Naive thymus-derived CD4-positive, alpha-beta T cell (primary cell): ENCODE data around the gene AXIN1. TPM values are rescaled to one million over a fixed set of nuclear protein-coding genes. Genes with fewer than 3 reads are reported as not detected.

Experiments
- ATAC-seq: fragments of 150-1000 bp; cut with Tn5 transposase; 2 replicates; pipeline ENCODE4 v1.10.0; 2021; ENCODE audit warnings: mild to moderate bottlenecking, moderate library complexity
- CTCF ChIA-PET: fragments of 350-600 bp; sonication (Branson Sonifier 250); formaldehyde crosslinking; loops from one replicate; lab custom pipeline; 2021; ENCODE audit warnings: antibody characterized with exemption; lab: Charles Lee
- POLR2A ChIA-PET: fragments of 350-600 bp; sonication (Branson Sonifier 250); formaldehyde crosslinking; loops from one replicate; lab custom pipeline; 2021; ENCODE audit warnings: antibody characterized with exemption, inconsistent platforms; lab: Charles Lee
- DNase-seq, 9 donors: peaks; one replicate each; pipeline versions ENCODE4 v3.0.0 to v3.0.0-alpha.2; 2020 to 2022; ENCODE audit warnings: mixed read lengths in 1 of 9
- H3K27ac ChIP-seq: one replicate; pipeline ENCODE4 v1.7.0; 2013; ENCODE audit warnings: mild to moderate bottlenecking, low read depth, low read length, moderate library complexity
- H3K27me3 ChIP-seq, 2 donors: one replicate each; pipeline ENCODE4 v1.7.0; 2013; ENCODE audit warnings: low read length in 2 of 2, mild to moderate bottlenecking in 2 of 2, moderate library complexity in 2 of 2; ENCODE audit not compliant: control insufficient read depth in 2 of 2, insufficient read depth in 2 of 2
- H3K36me3 ChIP-seq, 3 experiments: 1 replicate in 2 of 3; 2 replicates in 1 of 3; pipeline ENCODE4 v1.7.0; 2013; ENCODE audit warnings: low read length in 3 of 3, mild to moderate bottlenecking in 3 of 3, moderate library complexity in 1 of 3; ENCODE audit not compliant: insufficient read depth in 3 of 3, control insufficient read depth in 2 of 3
- H3K4me1 ChIP-seq, 2 donors: one replicate each; pipeline ENCODE4 v1.7.0; 2013; ENCODE audit warnings: low read length in 2 of 2, mild to moderate bottlenecking in 2 of 2, moderate library complexity in 1 of 2; ENCODE audit not compliant: control insufficient read depth in 2 of 2, insufficient read depth in 2 of 2
- H3K4me3 ChIP-seq: 2 replicates; pipeline ENCODE4 v1.7.0; 2013; ENCODE audit warnings: mild to moderate bottlenecking, low read length
- H3K9me3 ChIP-seq, 3 experiments: 1 replicate in 2 of 3; 2 replicates in 1 of 3; pipeline ENCODE4 v1.7.0; 2013; ENCODE audit warnings: low read length in 3 of 3; ENCODE audit not compliant: control insufficient read depth in 2 of 3
- H3K27ac Mint-ChIP-seq, 9 donors: one replicate each; pipeline ENCODE4 v1.8.0; 2020 to 2022; ENCODE audit warnings: mixed read lengths in 9 of 9, mild to moderate bottlenecking in 8 of 9, moderate library complexity in 5 of 9, inconsistent platforms in 2 of 9
- H3K27me3 Mint-ChIP-seq, 5 donors: one replicate each; pipeline ENCODE4 v1.8.0; 2021 to 2022; ENCODE audit warnings: mixed read lengths in 5 of 5, mild to moderate bottlenecking in 1 of 5
- H3K36me3 Mint-ChIP-seq, 5 donors: one replicate each; pipeline ENCODE4 v1.8.0; 2020 to 2022; ENCODE audit warnings: mixed read lengths in 5 of 5, mild to moderate bottlenecking in 3 of 5, inconsistent platforms in 1 of 5
- H3K4me1 Mint-ChIP-seq, 7 donors: one replicate each; pipeline ENCODE4 v1.8.0; 2020 to 2022; ENCODE audit warnings: mixed read lengths in 7 of 7, mild to moderate bottlenecking in 3 of 7, inconsistent platforms in 1 of 7
- H3K4me3 Mint-ChIP-seq, 10 donors: one replicate each; pipeline ENCODE4 v1.8.0; 2020 to 2022; ENCODE audit warnings: mild to moderate bottlenecking in 10 of 10, mixed read lengths in 10 of 10, moderate library complexity in 6 of 10, inconsistent platforms in 2 of 10
- H3K9me3 Mint-ChIP-seq, 11 donors: one replicate each; pipeline ENCODE4 v1.8.0; 2020 to 2022; ENCODE audit warnings: mixed read lengths in 11 of 11, mild to moderate bottlenecking in 4 of 11, inconsistent platforms in 1 of 11, moderate library complexity in 1 of 11
- intact Hi-C, 2 donors: fragments of 100-400 bp; cut with micrococcal nuclease; formaldehyde crosslinking; loops; one replicate each; pipeline ENCODE4 v1.15.1; 2023
- polyA plus RNA-seq, 2 donors: library from polyadenylated mRNA; unstranded; fragments of 300-500 nt; fragmentation: Illumina TruSeq; gene quantifications; one replicate each; pipeline ENCODE4 v1.2.3, GENCODE V29; 2021
- total RNA-seq, 6 experiments: library from RNA in 5 of 6; stranded (reverse) in 5 of 6; gene quantifications; 1 replicate in 5 of 6; 2 replicates in 1 of 6; pipeline ENCODE4 v1.2.3 and lab custom pipeline; 2021 to 2026

Gene AXIN1
- total and polyA plus RNA-seq, 7 experiments from 2014 or later, result 1.2 to 45.9 (median 36.2) TPM

- H3K27ac Mint-ChIP-seq, result peak overlapping the region; percentile 39 to 96 (median 84)
- peak overlapping the region; percentile 76 for H3K27ac ChIP-seq
- intact Hi-C loops, result loop anchor here (2.0 to 10.0 kb wide), 3 partner anchors 17 to 204 kb away; partner anchors contain the start of gene DECR2 (in 1 of the 2)
- no peaks in the 10 kb centered on the region for H3K9me3 ChIP-seq
- peaks cover 7 to 32% (median 20%) of the 10 kb centered on the region in 7 donors for H3K4me1 Mint-ChIP-seq
- peak overlapping the region; percentile 79 for H3K4me3 ChIP-seq
- ChIA-PET POLR2A (interaction anchor here (0.7 to 7.7 kb wide), 7 partner anchors 10 to 306 kb away, joined by 3 to 120 read pairs (median 4); partner anchors contain the start of genes AXIN1, DECR2, MRPL28 and NME4), CTCF (interaction anchor here (1.2 to 2.3 kb wide), 3 partner anchors 12 to 25 kb away, joined by 3 to 10 read pairs (median 7); partner anchors contain the start of gene MRPL28)
- no peaks in the 10 kb centered on the region for H3K27me3 ChIP-seq
- peak in 7 of 9 donors; percentile 48 to 68 (median 59) for DNase-seq
- H3K9me3 Mint-ChIP-seq, result no peaks in the 10 kb centered on the region
- H3K4me1 ChIP-seq, result peaks cover 18 to 23% of the 10 kb centered on the region in 2 donors
- H3K4me3 Mint-ChIP-seq, result peak overlapping the region; percentile 80 to 97 (median 88)
- H3K27me3 Mint-ChIP-seq, result peaks cover 0 to 11% (median 0%) of the 10 kb centered on the region in 5 donors
- peak; percentile 27 for ATAC-seq
- H3K36me3 ChIP-seq, result peaks cover 0 to 4% (median 0%) of the 10 kb centered on the region in 3 experiments
- H3K36me3 Mint-ChIP-seq, result peaks cover 0 to 3% (median 0%) of the 10 kb centered on the region in 5 donors
These were observed 31.0 kb upstream of the AXIN1 start for GRCh38 chr16:383326-384051.

GRCh38 chr16:381789-382717 is 29.5 kb upstream of the AXIN1 start, which contains the start of gene PGAP6:
PGAP6 (minus strand) TSS chr16:381978; CDS start chr16:381821, 157 bp downstream.
- H3K4me3 ChIP-seq, result peak within 1 kb of the TSS; percentile 79
- ChIA-PET CTCF (interaction anchor here (0.7 to 2.3 kb wide), 3 partner anchors 11 to 27 kb away, joined by 3 to 10 read pairs (median 3); partner anchors contain the start of gene MRPL28), POLR2A (interaction anchor here (0.5 to 7.7 kb wide), 10 partner anchors 11 to 1823 kb away, joined by 3 to 120 read pairs (median 4); partner anchors contain the start of genes AXIN1, DECR2, FAM234A and MLST8)
- peak within 1 kb of the TSS; percentile 85 to 97 (median 90) for H3K4me3 Mint-ChIP-seq
- DNase-seq (peak; percentile 36 to 83 (median 51)), ATAC-seq (peak; percentile 83)
- peaks cover 18 to 23% of the 10 kb centered on the region in 2 donors for H3K4me1 ChIP-seq
- H3K27ac ChIP-seq, result peak within 1 kb of the TSS; percentile 81
- no peaks in the 10 kb centered on the region for H3K27me3 ChIP-seq
- H3K36me3 ChIP-seq, result peaks cover 0 to 12% (median under 1%) of the 10 kb centered on the region in 3 experiments
- peaks cover 0 to 3% (median 0%) of the 10 kb centered on the region in 5 donors for H3K36me3 Mint-ChIP-seq
- H3K27ac Mint-ChIP-seq, result peak within 1 kb of the TSS; percentile 58 to 98 (median 90)
- no peaks in the 10 kb centered on the region for H3K9me3 Mint-ChIP-seq
- peaks cover 7 to 32% (median 21%) of the 10 kb centered on the region in 7 donors for H3K4me1 Mint-ChIP-seq
- H3K27me3 Mint-ChIP-seq, result peaks cover 0 to 11% (median 0%) of the 10 kb centered on the region in 5 donors
- intact Hi-C loops, result loop anchor here (1.0 to 10.0 kb wide), 8 partner anchors 12 to 205 kb away; partner anchors contain the start of genes DECR2 (in 2 of the 2), MRPL28 (in 1 of the 2), NME4 (in 1 of the 2) and RAB11FIP3 (in 1 of the 2)
- no peaks in the 10 kb centered on the region for H3K9me3 ChIP-seq

GRCh38 chr16:381012-381788 is 28.7 kb upstream of the AXIN1 start:
- peak; percentile 43 for ATAC-seq
- Histone ChIP-seq H3K27ac (peak overlapping the region; percentile 81), H3K9me3 (no peaks in the 10 kb centered on the region), H3K4me3 (peak overlapping the region; percentile 61), H3K4me1 (peaks cover 18 to 23% of the 10 kb centered on the region in 2 donors), H3K27me3 (no peaks in the 10 kb centered on the region), H3K36me3 (peaks cover 0 to 21% (median 4%) of the 10 kb centered on the region in 3 experiments)
- DNase-seq, result peak in 3 of 9 donors; percentile 33 to 46 (median 39)
- Mint-ChIP-seq H3K4me1 (peaks cover 7 to 29% (median 21%) of the 10 kb centered on the region in 7 donors), H3K9me3 (no peaks in the 10 kb centered on the region), H3K4me3 (peak overlapping the region; percentile 62 to 97 (median 82)), H3K36me3 (peaks cover 0 to 3% (median 0%) of the 10 kb centered on the region in 5 donors), H3K27me3 (peaks cover 0 to 11% (median 0%) of the 10 kb centered on the region in 5 donors), H3K27ac (peak overlapping the region in 5 of 9 donors; percentile 59 to 98 (median 90))
- intact Hi-C loops, result loop anchor here (1.0 to 10.0 kb wide), 3 partner anchors 11 to 206 kb away; partner anchors contain the start of gene MRPL28 (in 1 of the 2)
- ChIA-PET CTCF (interaction anchor here (0.7 to 2.3 kb wide), 3 partner anchors 10 to 21 kb away, joined by 3 to 10 read pairs (median 4); partner anchors contain the start of genes DECR2 and MRPL28), POLR2A (interaction anchor here (0.7 to 7.7 kb wide), 5 partner anchors 10 to 146 kb away, joined by 3 to 120 read pairs (median 10); partner anchors contain the start of genes DECR2, FAM234A, MRPL28 and NME4)

- Mint-ChIP-seq H3K27me3 (peaks cover 0 to 11% (median 0%) of the 10 kb centered on the region in 5 donors), H3K4me1 (peaks cover 7 to 29% (median 21%) of the 10 kb centered on the region in 7 donors), H3K36me3 (peaks cover 0 to 3% (median 0%) of the 10 kb centered on the region in 5 donors), H3K27ac (peak overlapping the region in 7 of 9 donors; percentile 90 to 98 (median 97)), H3K4me3 (peak overlapping the region; percentile 63 to 97 (median 86)), H3K9me3 (no peaks in the 10 kb centered on the region)
- ChIA-PET POLR2A (interaction anchor here (0.7 to 7.7 kb wide), 6 partner anchors 9 to 1584 kb away, joined by 3 to 120 read pairs (median 8); partner anchors contain the start of genes DECR2, FAM234A, MRPL28 and NME4), CTCF (interaction anchor here (0.7 to 0.9 kb wide), 2 partner anchors 18 to 21 kb away, joined by 3 to 4 read pairs; partner anchors contain the start of gene DECR2)
- ATAC-seq (no peak), DNase-seq (no peak)
- Histone ChIP-seq H3K4me1 (peaks cover 18 to 23% of the 10 kb centered on the region in 2 donors), H3K27ac (peak overlapping the region; percentile 81), H3K4me3 (peak overlapping the region; percentile 61), H3K36me3 (peaks cover 0 to 26% (median 4%) of the 10 kb centered on the region in 3 experiments), H3K27me3 (no peaks in the 10 kb centered on the region), H3K9me3 (no peaks in the 10 kb centered on the region)
- intact Hi-C loops, result loop anchor here (1.0 to 10.0 kb wide), 3 partner anchors 10 to 207 kb away; partner anchors contain the start of gene MRPL28 (in 2 of the 2)
These were observed 28.2 kb upstream of the AXIN1 start for GRCh38 chr16:380762-381011.
